Loucy (cell line): Measurements from ENCODE around the gene C16orf74.

Experiments
- H2AFZ ChIP-seq: fragments of 200-600 bp; sonication (generic); 2 replicates; pipeline ENCODE4 v1.6.0; 2016; ENCODE audit warnings: antibody characterized with exemption, mild to moderate bottlenecking, low read length, moderate library complexity
- H3F3A ChIP-seq: fragments of 200-600 bp; 2 replicates; pipeline ENCODE4 v1.6.0; 2016; ENCODE audit warnings: antibody characterized with exemption, low read depth, mild to moderate bottlenecking
- H3K27me3 ChIP-seq: fragments of 200-600 bp; sonication (generic); 2 replicates; pipeline ENCODE4 v1.6.1; 2014; ENCODE audit warnings: low read length, mild to moderate bottlenecking; ENCODE audit not compliant: insufficient read depth, poor library complexity, severe bottlenecking
- H3K36me3 ChIP-seq: fragments of 200-600 bp; sonication (generic); 2 replicates; pipeline ENCODE4 v1.6.1; 2016; ENCODE audit warnings: low read length; ENCODE audit not compliant: insufficient read depth
- H3K4me1 ChIP-seq: fragments of 200-600 bp; sonication (generic); 2 replicates; pipeline ENCODE4 v1.5.1; 2014; ENCODE audit warnings: low read length, mild to moderate bottlenecking; ENCODE audit not compliant: insufficient read depth, poor library complexity, severe bottlenecking
- H3K4me2 ChIP-seq: fragments of 200-600 bp; sonication (generic); 2 replicates; pipeline ENCODE4 v1.6.0; 2014; ENCODE audit warnings: antibody characterized with exemption, low read length, low read depth, mild to moderate bottlenecking; ENCODE audit not compliant: poor library complexity, severe bottlenecking
- H3K4me3 ChIP-seq: fragments of 200-600 bp; sonication (generic); 2 replicates; pipeline ENCODE4 v1.5.1; 2014; ENCODE audit warnings: low read length, mild to moderate bottlenecking, mixed read lengths; ENCODE audit not compliant: poor library complexity, severe bottlenecking
- H3K79me2 ChIP-seq: fragments of 200-600 bp; sonication (generic); 2 replicates; pipeline ENCODE4 v1.6.1; 2014; ENCODE audit warnings: low read length; ENCODE audit not compliant: insufficient read depth
- H3K9ac ChIP-seq: fragments of 200-600 bp; sonication (generic); 2 replicates; pipeline ENCODE4 v1.6.0; 2014; ENCODE audit warnings: mild to moderate bottlenecking, low read depth, low read length, moderate library complexity; ENCODE audit not compliant: poor library complexity, severe bottlenecking
- H3K9me2 ChIP-seq: fragments of 200-600 bp; sonication (generic); replicated peaks from 2 replicates; pipeline ENCODE4 v1.6.1; 2016; ENCODE audit warnings: low read depth, low read length, mixed read lengths
- H3K9me3 ChIP-seq: fragments of 200-600 bp; sonication (generic); 2 replicates; pipeline ENCODE4 v1.6.1; 2014; ENCODE audit warnings: mild to moderate bottlenecking, antibody characterized with exemption, low read length, low read depth; ENCODE audit not compliant: insufficient read depth
- H4K20me1 ChIP-seq: fragments of 200-600 bp; sonication (generic); 2 replicates; pipeline ENCODE4 v1.6.0; 2014; ENCODE audit warnings: antibody characterized with exemption, low read length, mild to moderate bottlenecking; ENCODE audit not compliant: insufficient read depth, poor library complexity, severe bottlenecking
- CTCF ChIP-seq: fragments of 200-600 bp; sonication (generic); conservative IDR thresholded peaks from 2 replicates; pipeline ENCODE4 v1.5.1; 2014; ENCODE audit warnings: mild to moderate bottlenecking, antibody characterized with exemption, low read length
- EZH2phosphoT487 ChIP-seq: fragments of 200-600 bp; IDR thresholded peaks from 2 replicates; pipeline ENCODE4 v1.6.1; 2018; ENCODE audit warnings: antibody characterized with exemption, mild to moderate bottlenecking, moderate library complexity, borderline replicate concordance

The C16orf74 gene

GRCh38 chr16:85718153-85718477, 32.8 kb downstream of the C16orf74 start:
- H3K4me1 ChIP-seq, result peaks cover 15% of the 10 kb centered on the region
- no peak overlapping the region for H3K4me3 ChIP-seq
- no peaks in the 10 kb centered on the region for H3K9me2 ChIP-seq
- no peaks in the 10 kb centered on the region for H3F3A ChIP-seq
- H3K9me3 ChIP-seq, result no peaks in the 10 kb centered on the region
- no peaks in the 10 kb centered on the region for H3K27me3 ChIP-seq
- H3K79me2 ChIP-seq, result no peaks in the 10 kb centered on the region
- H2AFZ ChIP-seq, result no peak overlapping the region
- H3K9ac ChIP-seq, result no peak overlapping the region
- H4K20me1 ChIP-seq, result no peaks in the 10 kb centered on the region
- no peaks in the 10 kb centered on the region for H3K36me3 ChIP-seq
- no peak overlapping the region for H3K4me2 ChIP-seq
- no peak for TF ChIP-seq EZH2phosphoT487
- no peak for TF ChIP-seq CTCF

DNA sequence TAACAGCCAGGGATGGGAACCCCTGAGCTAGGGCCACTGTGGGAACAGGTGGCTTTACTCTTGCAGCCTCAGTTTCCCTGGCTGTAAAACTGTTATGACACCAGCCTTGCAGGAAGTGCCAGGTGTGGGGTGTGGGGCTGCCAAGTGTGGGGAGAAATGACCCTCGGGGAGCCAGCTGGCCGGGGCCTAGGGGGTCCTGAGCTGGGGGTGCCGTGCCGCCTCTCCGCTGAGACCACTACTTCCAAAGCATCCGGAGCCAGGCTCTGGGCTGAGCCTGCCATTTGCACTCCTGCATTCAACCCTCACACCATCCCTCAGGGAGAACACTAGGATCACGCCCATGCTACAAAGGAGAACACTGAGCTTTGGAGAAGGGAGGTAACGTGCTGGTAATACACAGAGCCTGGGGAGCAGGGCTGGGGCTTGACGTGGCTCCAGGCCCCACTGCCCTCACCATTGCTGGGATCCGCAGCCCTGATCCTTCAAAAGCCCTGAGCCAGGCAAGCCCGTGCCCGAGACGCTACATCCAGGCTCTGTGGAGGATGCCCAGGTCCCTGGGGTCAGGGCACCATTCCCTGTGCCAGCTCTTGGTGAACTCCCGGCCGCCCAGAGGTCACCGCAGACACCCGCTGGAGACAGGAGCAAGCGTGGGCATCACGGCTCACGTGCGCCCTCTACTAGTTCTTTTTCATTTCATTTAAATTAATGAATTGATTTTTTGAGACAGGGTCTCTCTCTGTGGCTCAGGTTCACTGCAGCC, 33.3 kb downstream of the C16orf74 start:
- TF ChIP-seq CTCF (peak; percentile 74), EZH2phosphoT487 (no peak)
- no peak overlapping the region for H3K9ac ChIP-seq
- no peaks in the 10 kb centered on the region for H3K27me3 ChIP-seq

GRCh38 chr16:85716680-85717038, 34.2 kb downstream of the C16orf74 start:
- Histone ChIP-seq H3K79me2 (no peaks in the 10 kb centered on the region), H3K4me2 (peak overlapping the region; percentile 52), H3K9me2 (no peaks in the 10 kb centered on the region), H3K27me3 (no peaks in the 10 kb centered on the region), H2AFZ (no peak overlapping the region), H3K36me3 (no peaks in the 10 kb centered on the region), H3K9ac (no peak overlapping the region), H3F3A (no peaks in the 10 kb centered on the region), H3K9me3 (no peaks in the 10 kb centered on the region), H4K20me1 (no peaks in the 10 kb centered on the region), H3K4me1 (peaks cover 15% of the 10 kb centered on the region), H3K4me3 (no peak overlapping the region)
- TF ChIP-seq EZH2phosphoT487, result no peak

More for the DNA sequence above, 33.3 kb downstream of the C16orf74 start:
- Histone ChIP-seq H3K4me1 (peaks cover 15% of the 10 kb centered on the region), H3F3A (no peaks in the 10 kb centered on the region), H2AFZ (no peak overlapping the region), H4K20me1 (no peaks in the 10 kb centered on the region), H3K36me3 (no peaks in the 10 kb centered on the region), H3K79me2 (no peaks in the 10 kb centered on the region), H3K9me3 (no peaks in the 10 kb centered on the region), H3K4me3 (no peak overlapping the region), H3K4me2 (no peak overlapping the region), H3K9me2 (no peaks in the 10 kb centered on the region)
